Astrocyte (in vitro differentiated cells and primary cell): ENCODE data around the gene SLC26A3. TPM values are rescaled to one million over a fixed set of nuclear protein-coding genes. Genes with fewer than 3 reads are reported as not detected.

ENCODE experiments used
- DNase-seq: peaks from one replicate; pipeline ENCODE4 v3.0.0-alpha.2; 2010; ENCODE audit warnings: low read depth
- FAIRE-seq: peaks from 2 replicates; lab custom pipeline; 2011; peaks lifted over from hg19 to GRCh38; lab: Jason Lieb, UNC
- H2AFZ ChIP-seq: 2 replicates; pipeline ENCODE4 v1.6.0; 2012; ENCODE audit warnings: low read depth, low read length, inconsistent platforms
- H3K27ac ChIP-seq: 2 replicates; pipeline ENCODE4 v1.5.1; 2011; ENCODE audit warnings: low read depth, low read length, inconsistent platforms
- H3K27me3 ChIP-seq: 2 replicates; pipeline ENCODE4 v1.6.0; 2011; ENCODE audit warnings: low read length, inconsistent platforms; ENCODE audit not compliant: insufficient read depth
- H3K36me3 ChIP-seq: 2 replicates; pipeline ENCODE4 v1.5.1; 2011; ENCODE audit warnings: low read length, inconsistent platforms; ENCODE audit not compliant: insufficient read depth
- H3K4me1 ChIP-seq: 2 replicates; pipeline ENCODE4 v1.5.1; 2011; ENCODE audit warnings: low read length, inconsistent platforms; ENCODE audit not compliant: insufficient read depth
- H3K4me2 ChIP-seq: 2 replicates; pipeline ENCODE4 v1.6.0; 2012; ENCODE audit warnings: low read length, inconsistent platforms
- H3K4me3 ChIP-seq: 2 replicates; pipeline ENCODE4 v1.5.1; 2011; ENCODE audit warnings: low read depth, mild to moderate bottlenecking, low read length, inconsistent platforms; ENCODE audit not compliant: insufficient read depth
- H3K79me2 ChIP-seq: 2 replicates; pipeline ENCODE4 v1.6.0; 2012; ENCODE audit warnings: mild to moderate bottlenecking, low read length, inconsistent platforms; ENCODE audit not compliant: insufficient read depth
- H3K9ac ChIP-seq: 2 replicates; pipeline ENCODE4 v1.6.0; 2012; ENCODE audit warnings: mild to moderate bottlenecking, low read length, inconsistent platforms
- H3K9me3 ChIP-seq: 2 replicates; pipeline ENCODE4 v1.5.1; 2012; ENCODE audit warnings: low read depth, mild to moderate bottlenecking, low read length, inconsistent platforms; ENCODE audit not compliant: insufficient read depth
- H4K20me1 ChIP-seq: 2 replicates; pipeline ENCODE4 v1.6.0; 2012; ENCODE audit warnings: low read length, inconsistent platforms; ENCODE audit not compliant: insufficient read depth
- H3K27ac Mint-ChIP-seq: one replicate; pipeline ENCODE4 v1.8.0; 2021; ENCODE audit warnings: mild to moderate bottlenecking, mixed read lengths; ENCODE audit not compliant: unreplicated experiment
- H3K27me3 Mint-ChIP-seq: one replicate; pipeline ENCODE4 v1.8.0; 2021; ENCODE audit warnings: low read depth, mixed read lengths; ENCODE audit not compliant: unreplicated experiment
- H3K36me3 Mint-ChIP-seq: one replicate; pipeline ENCODE4 v1.8.0; 2021; ENCODE audit warnings: low read depth, mixed read lengths; ENCODE audit not compliant: unreplicated experiment
- H3K4me1 Mint-ChIP-seq: one replicate; pipeline ENCODE4 v1.8.0; 2021; ENCODE audit warnings: low read depth, mixed read lengths; ENCODE audit not compliant: unreplicated experiment
- H3K4me3 Mint-ChIP-seq: one replicate; pipeline ENCODE4 v1.8.0; 2021; ENCODE audit warnings: mild to moderate bottlenecking, moderate library complexity, mixed read lengths; ENCODE audit not compliant: unreplicated experiment
- H3K9me3 Mint-ChIP-seq: one replicate; pipeline ENCODE4 v1.8.0; 2021; ENCODE audit warnings: mild to moderate bottlenecking, mixed read lengths; ENCODE audit not compliant: unreplicated experiment
- CTCF ChIP-seq: IDR thresholded peaks from 2 replicates; pipeline ENCODE4 v1.5.1; 2011; ENCODE audit warnings: low read depth, mild to moderate bottlenecking, inconsistent platforms, low read length, moderate library complexity; ENCODE audit not compliant: insufficient read depth
- EZH2 ChIP-seq: IDR thresholded peaks from 2 replicates; pipeline ENCODE4 v1.6.1; 2012; ENCODE audit warnings: mild to moderate bottlenecking, low read length, inconsistent platforms; ENCODE audit not compliant: insufficient read depth
- total RNA-seq: library from RNA; stranded (reverse); gene quantifications from 2 replicates; pipeline ENCODE4 v1.2.1, GENCODE V29; 2021

Gene SLC26A3
- total RNA-seq, 1 donor from 2014 or later = not detected

- H4K20me1 ChIP-seq = no peaks in the 10 kb centered on the region
- H3K27ac Mint-ChIP-seq = no peak overlapping the region
- peaks cover 3% of the 10 kb centered on the region for H3K4me1 Mint-ChIP-seq
- H3K27me3 ChIP-seq = no peaks in the 10 kb centered on the region
- no peak overlapping the region for H2AFZ ChIP-seq
- no peak for DNase-seq
- H3K4me3 ChIP-seq = no peak overlapping the region
- H3K4me3 Mint-ChIP-seq = no peak overlapping the region
- H3K27me3 Mint-ChIP-seq = no peaks in the 10 kb centered on the region
- H3K79me2 ChIP-seq = no peaks in the 10 kb centered on the region
- H3K4me2 ChIP-seq = no peak overlapping the region
- no peaks in the 10 kb centered on the region for H3K4me1 ChIP-seq
- no peak overlapping the region for H3K27ac ChIP-seq
- H3K9me3 Mint-ChIP-seq = peaks cover 3% of the 10 kb centered on the region
- no peaks in the 10 kb centered on the region for H3K36me3 ChIP-seq
- no peaks in the 10 kb centered on the region for H3K9me3 ChIP-seq
- no peak overlapping the region for H3K9ac ChIP-seq
- FAIRE-seq = no peak
- TF ChIP-seq EZH2 = no peak
- TF ChIP-seq CTCF = no peak
- H3K36me3 Mint-ChIP-seq = no peaks in the 10 kb centered on the region
Measured at GRCh38 chr7:107811934-107812333, 8.9 kb upstream of the SLC26A3 start.

GRCh38 chr7:107810626-107811025 lies 7.6 kb upstream of the SLC26A3 start:
- Histone ChIP-seq H4K20me1 (no peaks in the 10 kb centered on the region), H2AFZ (no peak overlapping the region), H3K27ac (no peak overlapping the region), H3K9me3 (no peaks in the 10 kb centered on the region), H3K9ac (no peak overlapping the region), H3K27me3 (no peaks in the 10 kb centered on the region), H3K36me3 (no peaks in the 10 kb centered on the region), H3K4me3 (no peak overlapping the region), H3K4me1 (no peaks in the 10 kb centered on the region), H3K4me2 (no peak overlapping the region), H3K79me2 (no peaks in the 10 kb centered on the region)
- Mint-ChIP-seq H3K4me3 (no peak overlapping the region), H3K27ac (no peak overlapping the region), H3K27me3 (no peaks in the 10 kb centered on the region), H3K36me3 (no peaks in the 10 kb centered on the region), H3K4me1 (no peaks in the 10 kb centered on the region), H3K9me3 (peaks cover 3% of the 10 kb centered on the region)
- DNase-seq (no peak), FAIRE-seq (no peak)
- no peak for TF ChIP-seq CTCF
- no peak for TF ChIP-seq EZH2

- no peak for TF ChIP-seq EZH2
- no peak for TF ChIP-seq CTCF
- FAIRE-seq (no peak), DNase-seq (no peak)
- peaks cover 5% of the 10 kb centered on the region for H3K27me3 Mint-ChIP-seq
- Histone ChIP-seq H4K20me1 (no peaks in the 10 kb centered on the region), H3K79me2 (no peaks in the 10 kb centered on the region), H3K27ac (no peak overlapping the region), H3K9me3 (no peaks in the 10 kb centered on the region), H3K4me1 (no peaks in the 10 kb centered on the region), H3K4me2 (no peak overlapping the region), H3K36me3 (no peaks in the 10 kb centered on the region), H3K27me3 (peaks cover 5% of the 10 kb centered on the region), H3K9ac (no peak overlapping the region), H2AFZ (no peak overlapping the region), H3K4me3 (no peak overlapping the region)
- H3K36me3 Mint-ChIP-seq = no peaks in the 10 kb centered on the region
- no peak overlapping the region for H3K4me3 Mint-ChIP-seq
- no peak overlapping the region for H3K27ac Mint-ChIP-seq
- no peaks in the 10 kb centered on the region for H3K9me3 Mint-ChIP-seq
- H3K4me1 Mint-ChIP-seq = no peaks in the 10 kb centered on the region
Measured at GRCh38 chr7:107809179-107809578, 6.2 kb upstream of the SLC26A3 start.
